Stomach (tissue), 4 donors: ENCODE measurements around the gene CD300H.

Source experiments
- CTCF ChIP-seq, 7 experiments: fragments of 450-650 bp in 4 of 7; fragments of 200-600 bp in 3 of 7; sonication (generic) in 3 of 7; IDR thresholded peaks; one replicate each; pipeline ENCODE4 v1.5.1; 2016 to 2019; ENCODE audit warnings: antibody characterized with exemption in 7 of 7, control low read depth in 2 of 7, mild to moderate bottlenecking in 1 of 7
- POLR2A ChIP-seq, 4 donors: fragments of 450-650 bp; IDR thresholded peaks; one replicate each; pipeline ENCODE4 v1.6.1; 2016; ENCODE audit warnings: antibody characterized with exemption in 4 of 4, control low read depth in 2 of 4, mild to moderate bottlenecking in 1 of 4, moderate library complexity in 1 of 4

- TF ChIP-seq CTCF (IDR thresholded peaks at IDR 0.05) (no peak), POLR2A (IDR thresholded peaks at IDR 0.05) (no peak)
These were observed 18.4 kb upstream of the CD300H start for GRCh38 chr17:74585711-74586110.
